B cell (primary cell): ENCODE results near the gene SLC2A9. TPM values are rescaled to one million over a fixed set of nuclear protein-coding genes. Genes with fewer than 3 reads are reported as not detected.

Experiments used
- ATAC-seq: fragments of 200-7000 bp; cut with Tn5 transposase; one replicate; pipeline ENCODE4 v1.10.0; 2021; ENCODE audit warnings: low read depth, mild to moderate bottlenecking, moderate number of reproducible peaks, moderate library complexity
- CTCF ChIA-PET: fragments of 350-600 bp; sonication (Branson Sonifier 250); formaldehyde crosslinking; loops from one replicate; lab custom pipeline; 2021; ENCODE audit warnings: antibody characterized with exemption, inconsistent platforms; lab: Charles Lee
- POLR2A ChIA-PET: fragments of 350-600 bp; sonication (Branson Sonifier 250); formaldehyde crosslinking; loops from one replicate; lab custom pipeline; 2021; ENCODE audit warnings: antibody characterized with exemption; lab: Charles Lee
- DNase-seq: peaks from one replicate; pipeline ENCODE4 v3.0.0; 2013
- H2AFZ ChIP-seq: 2 replicates; pipeline ENCODE4 v1.6.1; 2012; ENCODE audit warnings: mild to moderate bottlenecking, low read depth, low read length; ENCODE audit not compliant: insufficient read depth, poor library complexity, severe bottlenecking
- H3K27ac ChIP-seq, 2 donors: 1 replicate in 1 of 2; 2 replicates in 1 of 2; pipeline ENCODE4 v1.5.1; 2012 to 2013; ENCODE audit warnings: low read length in 2 of 2, mild to moderate bottlenecking in 2 of 2, moderate library complexity in 1 of 2
- H3K27me3 ChIP-seq, 4 experiments: fragments of 200-600 bp in 1 of 4; sonication (generic) in 1 of 4; replicated peaks in 1 of 4; 1 replicate in 2 of 4; 2 replicates in 2 of 4; pipeline versions ENCODE4 v1.6.1 to v1.7.0; 2013 to 2016; ENCODE audit warnings: low read length in 3 of 4, mild to moderate bottlenecking in 2 of 4, mixed read lengths in 1 of 4, moderate library complexity in 1 of 4; ENCODE audit not compliant: insufficient read depth in 4 of 4, control insufficient read depth in 3 of 4; ENCODE audit errors: control extremely low read depth in 1 of 4
- H3K36me3 ChIP-seq, 2 experiments: replicated peaks in 1 of 2; 1 replicate in 1 of 2; 2 replicates in 1 of 2; pipeline versions ENCODE4 v1.6.1 to v1.7.1; 2013; ENCODE audit warnings: low read length in 1 of 2; ENCODE audit not compliant: insufficient read depth in 2 of 2, control insufficient read depth in 1 of 2; ENCODE audit errors: control extremely low read depth in 1 of 2, extremely low read depth in 1 of 2
- H3K4me1 ChIP-seq, 2 donors: fragments of 200-600 bp in 1 of 2; sonication (generic) in 1 of 2; 1 replicate in 1 of 2; 2 replicates in 1 of 2; pipeline versions ENCODE4 v1.5.1 to v1.6.1; 2013 to 2017; ENCODE audit warnings: low read length in 2 of 2; ENCODE audit not compliant: control insufficient read depth in 2 of 2, insufficient read depth in 2 of 2
- H3K4me2 ChIP-seq: replicated peaks from 2 replicates; pipeline ENCODE3; 2012; ENCODE audit warnings: mild to moderate bottlenecking, low read depth, low read length; ENCODE audit not compliant: poor library complexity, severe bottlenecking
- H3K4me3 ChIP-seq, 5 experiments: fragments of 200-600 bp in 1 of 5; sonication (generic) in 1 of 5; 1 replicate in 3 of 5; 2 replicates in 2 of 5; pipeline versions ENCODE4 v1.5.1 to v1.7.0; 2011 to 2016; ENCODE audit warnings: low read length in 4 of 5, mild to moderate bottlenecking in 4 of 5, low read depth in 2 of 5, control low read depth in 1 of 5, moderate library complexity in 1 of 5; ENCODE audit not compliant: insufficient read depth in 1 of 5; ENCODE audit errors: control extremely low read depth in 1 of 5, extremely low read depth in 1 of 5
- H3K79me2 ChIP-seq: fragments of 200-600 bp; sonication (generic); one replicate; pipeline ENCODE4 v1.6.0; 2016; ENCODE audit warnings: low read length; ENCODE audit not compliant: control insufficient read depth, insufficient read depth
- H3K9ac ChIP-seq: fragments of 200-600 bp; sonication (generic); 2 replicates; pipeline ENCODE4 v1.6.1; 2017; ENCODE audit warnings: mild to moderate bottlenecking, low read length, moderate library complexity
- H3K9me3 ChIP-seq, 3 donors: one replicate each; pipeline versions ENCODE4 v1.6.1 to v1.7.1; 2013; ENCODE audit warnings: low read length in 2 of 3; ENCODE audit not compliant: control insufficient read depth in 2 of 3, insufficient read depth in 1 of 3; ENCODE audit errors: control extremely low read depth in 1 of 3
- H4K20me1 ChIP-seq: 2 replicates; pipeline ENCODE4 v1.6.0; 2012; ENCODE audit warnings: mild to moderate bottlenecking, low read length; ENCODE audit not compliant: insufficient read depth, control insufficient read depth, poor library complexity, severe bottlenecking
- H3K27ac Mint-ChIP-seq: one replicate; pipeline ENCODE4 v1.8.0; 2021; ENCODE audit warnings: mixed read lengths
- H3K27me3 Mint-ChIP-seq: one replicate; pipeline ENCODE4 v1.8.0; 2021; ENCODE audit warnings: mixed read lengths
- H3K4me1 Mint-ChIP-seq: one replicate; pipeline ENCODE4 v1.8.0; 2021; ENCODE audit warnings: mixed read lengths
- H3K4me3 Mint-ChIP-seq: one replicate; pipeline ENCODE4 v1.8.0; 2021; ENCODE audit warnings: mixed read lengths
- H3K9me3 Mint-ChIP-seq: one replicate; pipeline ENCODE4 v1.8.0; 2022; ENCODE audit warnings: mixed read lengths; ENCODE audit not compliant: insufficient read depth
- CTCF ChIP-seq: fragments of 200-600 bp; IDR thresholded peaks from one replicate; pipeline ENCODE4 v1.8.0; 2022; ENCODE audit warnings: antibody characterized with exemption, mild to moderate bottlenecking
- EZH2 ChIP-seq: IDR thresholded peaks from 2 replicates; pipeline ENCODE4 v1.6.1; 2012; ENCODE audit warnings: borderline replicate concordance, low read depth, mild to moderate bottlenecking, moderate library complexity, low read length; ENCODE audit not compliant: insufficient read depth, poor library complexity, severe bottlenecking
- whole genome bisulfite sequencing: methylation state at CpG from one replicate; pipeline ENCODE4 v1.1.5; 2013; ENCODE audit warnings: missing lambda C conversion rate; ENCODE audit not compliant: insufficient coverage; 5-methylcytosine and 5-hydroxymethylcytosine counted together
- intact Hi-C: fragments of 100-400 bp; cut with micrococcal nuclease; formaldehyde crosslinking; loops from one replicate; pipeline ENCODE4 v1.10.0; 2022
- polyA plus RNA-seq: library from polyadenylated mRNA; depleted of rRNA; stranded (reverse); fragments of >200 nt; gene quantifications from 2 replicates; pipeline ENCODE4 v1.2.3, GENCODE V29; 2012
- total RNA-seq, 2 donors: library from RNA; stranded (reverse); fragments of 120-200 nt in 1 of 2; gene quantifications; 1 replicate in 1 of 2; 2 replicates in 1 of 2; pipeline versions ENCODE4 v1.2.3 to v1.2.4, GENCODE V29; 2013 to 2022

SLC2A9 gene
- total and polyA plus RNA-seq, 2 donors (not counting 1 experiment from before 2014, with no cell fraction given): 0.89 to 2.1 TPM

DNA sequence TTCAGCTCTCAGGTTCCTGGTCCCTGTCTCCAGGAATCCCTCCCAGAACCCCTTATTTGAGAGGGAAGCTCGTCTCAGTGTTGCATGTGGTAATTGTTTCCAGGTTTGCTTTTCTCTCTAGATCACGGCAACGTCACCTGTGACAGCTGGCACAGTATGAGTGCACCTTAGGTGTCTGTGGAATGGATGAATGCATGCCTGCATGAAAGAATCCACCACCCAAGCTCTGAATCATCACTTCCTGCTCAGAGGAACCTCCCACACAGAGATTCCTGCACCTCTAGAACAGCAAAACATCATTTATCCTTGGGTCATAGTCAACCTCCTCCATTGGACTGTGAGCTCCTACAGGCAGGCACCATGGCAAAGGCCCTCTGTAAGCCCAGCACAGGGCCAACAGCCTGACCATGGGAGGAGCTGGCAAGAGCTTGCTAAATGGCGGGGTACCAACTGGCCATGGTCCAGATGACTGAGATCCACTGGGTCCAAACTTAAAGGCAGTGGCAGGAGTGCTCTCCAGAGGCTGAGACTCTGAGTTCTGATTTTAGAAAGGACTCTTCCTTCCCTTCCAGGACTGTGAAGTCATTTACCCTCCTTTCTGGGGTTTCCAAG, 116.2 kb downstream of the SLC2A9 start:
- H3K27me3 Mint-ChIP-seq: peaks cover 4% of the 10 kb centered on the region
- no peak overlapping the region for H3K4me3 Mint-ChIP-seq
- H3K4me1 Mint-ChIP-seq: no peaks in the 10 kb centered on the region
- Histone ChIP-seq H3K36me3 (no peaks in the 10 kb centered on the region), H3K9ac (no peak overlapping the region), H2AFZ (no peak overlapping the region), H3K27me3 (no peaks in the 10 kb centered on the region), H3K4me1 (no peaks in the 10 kb centered on the region), H3K27ac (no peak overlapping the region), H3K79me2 (no peaks in the 10 kb centered on the region), H4K20me1 (no peaks in the 10 kb centered on the region), H3K4me3 (no peak overlapping the region), H3K4me2 (no peak overlapping the region), H3K9me3 (peaks cover 0 to 4% (median 0%) of the 10 kb centered on the region in 3 donors)
- intact Hi-C loops: no loop called here
- ChIA-PET CTCF (no interaction called here), POLR2A (no interaction called here)
- TF ChIP-seq EZH2 (no peak), CTCF (no peak)
- H3K27ac Mint-ChIP-seq: no peak overlapping the region
- WGBS: 76% methylated on average over 1 of the region's 4 CpGs
- no peaks in the 10 kb centered on the region for H3K9me3 Mint-ChIP-seq
- ATAC-seq (no peak), DNase-seq (no peak)

- Mint-ChIP-seq H3K27ac (no peak overlapping the region), H3K4me3 (no peak overlapping the region), H3K27me3 (peaks cover 14% of the 10 kb centered on the region), H3K4me1 (no peaks in the 10 kb centered on the region), H3K9me3 (no peaks in the 10 kb centered on the region)
- no peak for DNase-seq
- WGBS: 95% methylated on average over 2 of the region's 3 CpGs
- Histone ChIP-seq H3K4me3 (no peak overlapping the region), H3K79me2 (no peaks in the 10 kb centered on the region), H3K9me3 (no peaks in the 10 kb centered on the region), H3K27me3 (no peaks in the 10 kb centered on the region), H3K4me2 (no peak overlapping the region), H3K36me3 (no peaks in the 10 kb centered on the region), H3K27ac (no peak overlapping the region), H2AFZ (no peak overlapping the region), H3K9ac (no peak overlapping the region), H4K20me1 (no peaks in the 10 kb centered on the region), H3K4me1 (no peaks in the 10 kb centered on the region)
- intact Hi-C loops: no loop called here
- no peak for ATAC-seq
- ChIA-PET CTCF (no interaction called here), POLR2A (no interaction called here)
- no peak for TF ChIP-seq EZH2
- TF ChIP-seq CTCF: no peak
These were observed 118.0 kb downstream of the SLC2A9 start for GRCh38 chr4:9903317-9903716.
